A673 (cell line): ENCODE measurements around the gene VOPP1. TPM values are rescaled to one million over a fixed set of nuclear protein-coding genes. Genes with fewer than 3 reads are reported as not detected.

Experiments
- BruUV-seq: library from RNA; stranded (reverse); fragments of 400-500 nt; replicated peaks from 2 replicates; lab custom pipeline; 2021; lab: Mats Ljungman, UMichigan
- CTCF ChIA-PET: fragments of 300-600 bp; sonication (Branson Sonifier 250); formaldehyde crosslinking; loops from one replicate; lab custom pipeline; 2022; ENCODE audit warnings: antibody characterized with exemption; lab: Charles Lee
- POLR2A ChIA-PET: fragments of 300-600 bp; sonication (Branson Sonifier 250); formaldehyde crosslinking; loops from one replicate; lab custom pipeline; 2022; ENCODE audit warnings: antibody characterized with exemption; ENCODE audit not compliant: low non-redundant PET; lab: Charles Lee
- DNase-seq: peaks from one replicate; pipeline ENCODE4 v3.0.0-alpha.2; 2015; ENCODE audit warnings: low spot score
- H3K27ac ChIP-seq: fragments of 200-600 bp; sonication (generic); 2 replicates; pipeline ENCODE4 v1.5.1; 2016; ENCODE audit warnings: mixed run types, low read depth, mild to moderate bottlenecking, mixed read lengths, antibody characterized with exemption, low read length; ENCODE audit not compliant: poor library complexity, severe bottlenecking
- H3K27me3 ChIP-seq: fragments of 200-600 bp; sonication (generic); replicated peaks from 2 replicates; pipeline ENCODE4 v1.6.1; 2017; ENCODE audit warnings: mixed run types, low read depth, mild to moderate bottlenecking, mixed read lengths, antibody characterized with exemption, low read length; ENCODE audit not compliant: insufficient read depth, poor library complexity
- H3K36me3 ChIP-seq: fragments of 200-600 bp; sonication (generic); 2 replicates; pipeline ENCODE4 v1.6.1; 2016; ENCODE audit warnings: mixed run types, mild to moderate bottlenecking, mixed read lengths, antibody characterized with exemption, low read length; ENCODE audit not compliant: insufficient read depth, poor library complexity, severe bottlenecking
- H3K4me1 ChIP-seq: fragments of 200-600 bp; sonication (generic); 2 replicates; pipeline ENCODE4 v1.6.1; 2017; ENCODE audit warnings: mixed run types, mild to moderate bottlenecking, mixed read lengths, antibody characterized with exemption, low read length; ENCODE audit not compliant: insufficient read depth, poor library complexity, severe bottlenecking
- H3K4me3 ChIP-seq: fragments of 200-600 bp; sonication (generic); 2 replicates; pipeline ENCODE4 v1.5.1; 2016; ENCODE audit warnings: low read depth, mixed run types, mild to moderate bottlenecking, mixed read lengths, low read length; ENCODE audit not compliant: poor library complexity, severe bottlenecking
- H3K9me3 ChIP-seq: fragments of 200-600 bp; sonication (generic); 2 replicates; pipeline ENCODE4 v1.6.1; 2016; ENCODE audit warnings: mixed run types, low read depth, mild to moderate bottlenecking, mixed read lengths, antibody characterized with exemption, low read length; ENCODE audit not compliant: poor library complexity, severe bottlenecking
- CTCF ChIP-seq: fragments of 300-800, 200-600 bp; sonication (generic); conservative IDR thresholded peaks from 2 replicates; pipeline ENCODE4 v1.5.1; 2017; ENCODE audit warnings: low read depth, mild to moderate bottlenecking, antibody characterized with exemption, low read length, moderate library complexity, mixed read lengths
- EZH2 ChIP-seq: fragments of 200-600 bp; sonication (generic); IDR thresholded peaks from 2 replicates; pipeline ENCODE4 v1.6.1; 2017; ENCODE audit warnings: borderline replicate concordance, low read depth, mild to moderate bottlenecking, mixed read lengths, antibody characterized with exemption, low read length; ENCODE audit not compliant: poor library complexity, severe bottlenecking
- intact Hi-C: fragments of 100-400 bp; cut with micrococcal nuclease; formaldehyde crosslinking; loops from one replicate; pipeline ENCODE4 v1.10.0; 2022; ENCODE audit not compliant: unreplicated experiment
- total RNA-seq: library from RNA; stranded (reverse); gene quantifications from 2 replicates; pipeline ENCODE4 v1.2.3, GENCODE V29; 2021

VOPP1 gene
- total RNA-seq, 1 experiment from 2014 or later, result 49.6 TPM

GRCh38 chr7:55550841-55551537, 21.3 kb downstream of the VOPP1 start:
- DNase-seq, result no peak
- no peak overlapping the region for H3K4me3 ChIP-seq
- no peaks in the 10 kb centered on the region for H3K27me3 ChIP-seq
- ChIA-PET POLR2A (no interaction called here), CTCF (no interaction called here)
- no peaks in the 10 kb centered on the region for H3K36me3 ChIP-seq
- TF ChIP-seq EZH2 (no peak), CTCF (no peak)
- intact Hi-C loops, result no loop called here
- no TSS peak for BruUV-seq
- peaks cover 39% of the 10 kb centered on the region for H3K4me1 ChIP-seq
- no peak overlapping the region for H3K27ac ChIP-seq
- no peaks in the 10 kb centered on the region for H3K9me3 ChIP-seq

- no peak overlapping the region for H3K4me3 ChIP-seq
- no peaks in the 10 kb centered on the region for H3K9me3 ChIP-seq
- intact Hi-C loops, result no loop called here
- H3K27me3 ChIP-seq, result no peaks in the 10 kb centered on the region
- peaks cover 33% of the 10 kb centered on the region for H3K4me1 ChIP-seq
- H3K27ac ChIP-seq, result no peak overlapping the region
- TF ChIP-seq EZH2 (no peak), CTCF (no peak)
- BruUV-seq, result no TSS peak
- POLR2A ChIA-PET, result no interaction called here
- no peaks in the 10 kb centered on the region for H3K36me3 ChIP-seq
- no peak for DNase-seq
- CTCF ChIA-PET, result no interaction called here
Observed at GRCh38 chr7:55550010-55550663, 22.2 kb downstream of the VOPP1 start.

- Histone ChIP-seq H3K9me3 (no peaks in the 10 kb centered on the region), H3K36me3 (no peaks in the 10 kb centered on the region), H3K4me3 (no peak overlapping the region), H3K4me1 (peaks cover 33% of the 10 kb centered on the region), H3K27me3 (no peaks in the 10 kb centered on the region), H3K27ac (no peak overlapping the region)
- intact Hi-C loops, result no loop called here
- no peak for DNase-seq
- no TSS peak for BruUV-seq
- POLR2A ChIA-PET, result no interaction called here
- TF ChIP-seq CTCF, result no peak
- no peak for TF ChIP-seq EZH2
- CTCF ChIA-PET, result no interaction called here
Observed at GRCh38 chr7:55549457-55549856, 22.8 kb downstream of the VOPP1 start.
